Measurements from ENCODE around the gene TFCP2. TPM values are rescaled to one million over a fixed set of nuclear protein-coding genes. Genes with fewer than 3 reads are reported as not detected.
A peak's percentile ranks its signal among the peaks of the same experiment; 100 is the strongest.

Gene TFCP2
- total and polyA plus RNA-seq, 7 experiments from 2014 or later: 10.8 to 42.3 (median 27.4) TPM

- CTCF ChIA-PET: no interaction called here
- H3K27ac Mint-ChIP-seq: no peak overlapping the region
- no peak for ATAC-seq
- H3K9me3 ChIP-seq (ENCODE audit: control insufficient read depth in 2 of 3, low read length in 3 of 3): no peaks in the 10 kb centered on the region
- peak overlapping the region; percentile 99 for H3K27ac ChIP-seq (ENCODE audit: low read depth, low read length)
- peak overlapping the region; percentile 98 for H3K4me3 ChIP-seq (ENCODE audit: low read length)
- peaks cover 5 to 7% of the 10 kb centered on the region in 2 donors for H3K4me1 ChIP-seq (ENCODE audit: control insufficient read depth in 2 of 2, insufficient read depth in 2 of 2, low read length in 2 of 2)
- POLR2A ChIA-PET: interaction anchor here (0.7 to 1.6 kb wide), 7 partner anchors 11 to 86 kb away, joined by 3 to 10 read pairs (median 3); partner anchors contain the start of genes DAZAP2 and POU6F1
- H3K36me3 Mint-ChIP-seq: peaks cover 0 to 14% (median 0%) of the 10 kb centered on the region in 5 donors
- DNase-seq: peak in 4 of 9 donors; percentile 2 to 15 (median 3)
- intact Hi-C loops (cut with micrococcal nuclease): loop anchor here (2.0 to 10.0 kb wide), 4 partner anchors 45 to 1147 kb away; partner anchors contain the start of genes CSRNP2 (in 1 of the 2) and RACGAP1 (in 1 of the 2)
- peaks cover 14 to 29% (median 20%) of the 10 kb centered on the region in 7 donors for H3K4me1 Mint-ChIP-seq
- no peaks in the 10 kb centered on the region for H3K27me3 ChIP-seq (ENCODE audit: control insufficient read depth in 2 of 2, insufficient read depth in 2 of 2, low read length in 2 of 2)
- H3K36me3 ChIP-seq (ENCODE audit: control insufficient read depth in 2 of 3, insufficient read depth in 3 of 3, low read length in 3 of 3): peaks cover 0 to 5% (median 0%) of the 10 kb centered on the region in 3 experiments
- no peaks in the 10 kb centered on the region for H3K27me3 Mint-ChIP-seq
- no peak overlapping the region for H3K4me3 Mint-ChIP-seq
- no peaks in the 10 kb centered on the region for H3K9me3 Mint-ChIP-seq
These were observed 936 bp downstream of the TFCP2 start for GRCh38 chr12:51171884-51172514.

GRCh38 chr12:51163795-51164194 lies 9.1 kb downstream of the TFCP2 start:
- Mint-ChIP-seq H3K9me3 (peaks cover 0 to 2% (median 0%) of the 10 kb centered on the region in 11 donors), H3K36me3 (peaks cover 0 to 30% (median 24%) of the 10 kb centered on the region in 5 donors), H3K27ac (peak overlapping the region in 1 of 9 donors; percentile 12), H3K4me3 (peak overlapping the region in 1 of 10 donors; percentile 41), H3K27me3 (no peaks in the 10 kb centered on the region), H3K4me1 (peaks cover 29 to 61% (median 50%) of the 10 kb centered on the region in 7 donors)
- ATAC-seq (no peak), DNase-seq (no peak)
- ChIA-PET POLR2A (no interaction called here), CTCF (interaction anchor here (0.6 kb wide), 1 partner anchor 165 kb away, joined by 3 read pairs; no protein-coding TSS in a partner anchor)
- Histone ChIP-seq H3K36me3 (ENCODE audit: control insufficient read depth in 2 of 3, insufficient read depth in 3 of 3, low read length in 3 of 3) (no peaks in the 10 kb centered on the region), H3K27me3 (ENCODE audit: control insufficient read depth in 2 of 2, insufficient read depth in 2 of 2, low read length in 2 of 2) (no peaks in the 10 kb centered on the region), H3K4me3 (ENCODE audit: low read length) (no peak overlapping the region), H3K27ac (ENCODE audit: low read depth, low read length) (no peak overlapping the region), H3K4me1 (ENCODE audit: control insufficient read depth in 2 of 2, insufficient read depth in 2 of 2, low read length in 2 of 2) (no peaks in the 10 kb centered on the region), H3K9me3 (ENCODE audit: control insufficient read depth in 2 of 3, low read length in 3 of 3) (no peaks in the 10 kb centered on the region)
- intact Hi-C loops (cut with micrococcal nuclease): no loop called here

- Mint-ChIP-seq H3K27me3 (no peaks in the 10 kb centered on the region), H3K4me1 (peaks cover 29 to 58% (median 51%) of the 10 kb centered on the region in 7 donors), H3K36me3 (peaks cover 0 to 28% (median 24%) of the 10 kb centered on the region in 5 donors), H3K9me3 (peaks cover 0 to 2% (median 0%) of the 10 kb centered on the region in 11 donors), H3K4me3 (no peak overlapping the region), H3K27ac (peak overlapping the region in 3 of 9 donors; percentile 15 to 42 (median 41))
- no peak for DNase-seq
- no peak overlapping the region for H3K4me3 ChIP-seq (ENCODE audit: low read length)
- intact Hi-C loops (cut with micrococcal nuclease): no loop called here
- POLR2A ChIA-PET: interaction anchor here (1.4 kb wide), 1 partner anchor 34 kb away, joined by 3 read pairs; no protein-coding TSS in a partner anchor
- no peak for ATAC-seq
- no peaks in the 10 kb centered on the region for H3K27me3 ChIP-seq (ENCODE audit: control insufficient read depth in 2 of 2, insufficient read depth in 2 of 2, low read length in 2 of 2)
- no peaks in the 10 kb centered on the region for H3K9me3 ChIP-seq (ENCODE audit: control insufficient read depth in 2 of 3, low read length in 3 of 3)
- H3K36me3 ChIP-seq (ENCODE audit: control insufficient read depth in 2 of 3, insufficient read depth in 3 of 3, low read length in 3 of 3): no peaks in the 10 kb centered on the region
- CTCF ChIA-PET: no interaction called here
- H3K27ac ChIP-seq (ENCODE audit: low read depth, low read length): no peak overlapping the region
- no peaks in the 10 kb centered on the region for H3K4me1 ChIP-seq (ENCODE audit: control insufficient read depth in 2 of 2, insufficient read depth in 2 of 2, low read length in 2 of 2)
These were observed 10.7 kb downstream of the TFCP2 start for GRCh38 chr12:51162217-51162616.

- Histone ChIP-seq H3K4me1 (ENCODE audit: control insufficient read depth in 2 of 2, insufficient read depth in 2 of 2, low read length in 2 of 2) (no peaks in the 10 kb centered on the region), H3K36me3 (ENCODE audit: control insufficient read depth in 2 of 3, insufficient read depth in 3 of 3, low read length in 3 of 3) (no peaks in the 10 kb centered on the region), H3K4me3 (ENCODE audit: low read length) (no peak overlapping the region), H3K27me3 (ENCODE audit: control insufficient read depth in 2 of 2, insufficient read depth in 2 of 2, low read length in 2 of 2) (no peaks in the 10 kb centered on the region), H3K9me3 (ENCODE audit: control insufficient read depth in 2 of 3, low read length in 3 of 3) (no peaks in the 10 kb centered on the region), H3K27ac (ENCODE audit: low read depth, low read length) (no peak overlapping the region)
- DNase-seq (no peak), ATAC-seq (peak; percentile 29)
- Mint-ChIP-seq H3K27me3 (no peaks in the 10 kb centered on the region), H3K36me3 (peaks cover 0 to 27% (median 24%) of the 10 kb centered on the region in 5 donors), H3K9me3 (peaks cover 0 to 2% (median 0%) of the 10 kb centered on the region in 11 donors), H3K27ac (peak overlapping the region in 1 of 9 donors; percentile 8), H3K4me3 (no peak overlapping the region), H3K4me1 (peaks cover 22 to 58% (median 49%) of the 10 kb centered on the region in 7 donors)
- CTCF ChIA-PET: no interaction called here
- intact Hi-C loops (cut with micrococcal nuclease): no loop called here
- POLR2A ChIA-PET: interaction anchor here (1.1 kb wide), 1 partner anchor 11 kb away, joined by 3 read pairs; no protein-coding TSS in a partner anchor
These were observed 12.0 kb downstream of the TFCP2 start for GRCh38 chr12:51160814-51161459.

- no peak overlapping the region for H3K27ac ChIP-seq (ENCODE audit: low read depth, low read length)
- H3K4me3 ChIP-seq (ENCODE audit: low read length): no peak overlapping the region
- Mint-ChIP-seq H3K9me3 (no peaks in the 10 kb centered on the region), H3K4me1 (peaks cover 10 to 42% (median 32%) of the 10 kb centered on the region in 7 donors), H3K36me3 (peaks cover 0 to 18% (median 5%) of the 10 kb centered on the region in 5 donors), H3K4me3 (no peak overlapping the region), H3K27me3 (no peaks in the 10 kb centered on the region), H3K27ac (peak overlapping the region in 3 of 9 donors; percentile 12 to 62 (median 30))
- no peak for DNase-seq
- intact Hi-C loops (cut with micrococcal nuclease): no loop called here
- H3K27me3 ChIP-seq (ENCODE audit: control insufficient read depth in 2 of 2, insufficient read depth in 2 of 2, low read length in 2 of 2): no peaks in the 10 kb centered on the region
- no peak for ATAC-seq
- no peaks in the 10 kb centered on the region for H3K4me1 ChIP-seq (ENCODE audit: control insufficient read depth in 2 of 2, insufficient read depth in 2 of 2, low read length in 2 of 2)
- CTCF ChIA-PET: no interaction called here
- POLR2A ChIA-PET: interaction anchor here (0.6 kb wide), 2 partner anchors 34 to 606 kb away, joined by 3 to 6 read pairs; no protein-coding TSS in a partner anchor
- no peaks in the 10 kb centered on the region for H3K36me3 ChIP-seq (ENCODE audit: control insufficient read depth in 2 of 3, insufficient read depth in 3 of 3, low read length in 3 of 3)
- no peaks in the 10 kb centered on the region for H3K9me3 ChIP-seq (ENCODE audit: control insufficient read depth in 2 of 3, low read length in 3 of 3)
These were observed 16.6 kb downstream of the TFCP2 start for GRCh38 chr12:51156245-51156765.

GRCh38 chr12:51152953-51153352 lies 20.0 kb downstream of the TFCP2 start:
- Mint-ChIP-seq H3K9me3 (no peaks in the 10 kb centered on the region), H3K4me1 (peaks cover 15 to 49% (median 36%) of the 10 kb centered on the region in 7 donors), H3K4me3 (no peak overlapping the region), H3K27me3 (no peaks in the 10 kb centered on the region), H3K36me3 (peaks cover 0 to 23% (median 0%) of the 10 kb centered on the region in 5 donors), H3K27ac (no peak overlapping the region)
- Histone ChIP-seq H3K27ac (ENCODE audit: low read depth, low read length) (no peak overlapping the region), H3K27me3 (ENCODE audit: control insufficient read depth in 2 of 2, insufficient read depth in 2 of 2, low read length in 2 of 2) (no peaks in the 10 kb centered on the region), H3K36me3 (ENCODE audit: control insufficient read depth in 2 of 3, insufficient read depth in 3 of 3, low read length in 3 of 3) (no peaks in the 10 kb centered on the region), H3K9me3 (ENCODE audit: control insufficient read depth in 2 of 3, low read length in 3 of 3) (no peaks in the 10 kb centered on the region), H3K4me1 (ENCODE audit: control insufficient read depth in 2 of 2, insufficient read depth in 2 of 2, low read length in 2 of 2) (no peaks in the 10 kb centered on the region), H3K4me3 (ENCODE audit: low read length) (no peak overlapping the region)
- ChIA-PET POLR2A (no interaction called here), CTCF (no interaction called here)
- intact Hi-C loops (cut with micrococcal nuclease): no loop called here
- no peak for DNase-seq
- no peak for ATAC-seq

Measured in naive thymus-derived CD4-positive, alpha-beta T cell (primary cell).